ENCODE data around the gene CCL17.
"Not testable (repeated sequence)": the region's sequence is repeated elsewhere in the genome, so short reads cannot be mapped to it uniquely, and the experiment has no call there.

The CCL17 gene

GRCh38 chr16:57374925-57375465 is 29.6 kb upstream of the CCL17 start:
- H3K36me3 ChIP-seq (ENCODE audit: control insufficient read depth in 2 of 2, insufficient read depth in 1 of 2, low read length in 2 of 2); H3K27ac ChIP-seq (ENCODE audit: extremely low read depth, low read depth, low read length); POLR2A ChIA-PET; H3K9me3 ChIP-seq (ENCODE audit: control insufficient read depth, insufficient read depth, low read depth, low read length); H3K4me3 ChIP-seq (ENCODE audit: low read depth, low read length): not testable (repeated sequence)
- H3K4me1 ChIP-seq (ENCODE audit: control insufficient read depth, insufficient read depth, low read length): peaks cover 15% of the 10 kb centered on the region
- CTCF ChIA-PET: interaction anchor here (0.7 to 0.8 kb wide), 2 partner anchors 47 to 157 kb away, joined by 3 read pairs; no protein-coding TSS in a partner anchor

DNA sequence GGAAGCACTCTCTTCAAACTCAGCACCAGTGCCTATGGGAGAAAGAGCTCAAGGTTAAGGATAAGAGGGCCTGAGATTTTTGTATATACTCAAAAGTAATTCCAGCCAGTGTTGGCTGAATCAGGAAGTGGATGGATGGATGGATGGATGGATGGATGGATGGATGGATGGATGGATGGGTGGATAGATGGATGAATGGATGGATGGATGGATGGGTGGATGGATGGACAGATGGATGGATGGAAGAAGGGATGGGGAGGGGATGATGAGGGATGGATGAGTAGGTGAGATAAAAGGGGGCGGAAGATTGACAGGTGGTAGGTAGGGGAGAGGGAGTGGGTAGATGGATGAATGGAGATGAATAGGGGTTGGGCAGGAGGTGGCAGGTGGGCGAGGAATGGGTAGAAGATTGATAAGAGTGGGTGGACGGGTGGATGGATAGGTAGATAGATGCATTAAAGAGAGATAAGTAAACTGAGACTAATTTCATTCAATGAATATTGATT is 28.2 kb upstream of the CCL17 start:
- POLR2A ChIA-PET: no interaction called here
- Histone ChIP-seq H3K27ac (ENCODE audit: extremely low read depth, low read depth, low read length) (no peak overlapping the region), H3K4me1 (ENCODE audit: control insufficient read depth, insufficient read depth, low read length) (peaks cover 15% of the 10 kb centered on the region), H3K36me3 (ENCODE audit: control insufficient read depth in 2 of 2, insufficient read depth in 1 of 2, low read length in 2 of 2) (no peaks in the 10 kb centered on the region), H3K4me3 (ENCODE audit: low read depth, low read length) (no peak overlapping the region), H3K9me3 (ENCODE audit: control insufficient read depth, insufficient read depth, low read depth, low read length) (no peaks in the 10 kb centered on the region)
- CTCF ChIA-PET: no interaction called here
- TF ChIP-seq ZNF549 (tag by site-specific recombination; IDR thresholded peaks at IDR 0.05) (no peak), ZNF157 (tag by site-specific recombination; IDR thresholded peaks at IDR 0.05) (no peak), GLIS2 (tag by site-specific recombination; IDR thresholded peaks at IDR 0.05) (no peak), ZNF155 (tag by site-specific recombination; IDR thresholded peaks at IDR 0.05) (no peak), ZNF114 (tag by site-specific recombination; IDR thresholded peaks at IDR 0.05) (no peak), ZNF658 (tag by site-specific recombination; IDR thresholded peaks at IDR 0.05) (no peak), ZNF544 (tag by site-specific recombination; IDR thresholded peaks at IDR 0.05) (no peak), ZFHX2 (tag by site-specific recombination; conservative IDR thresholded peaks at IDR 0.05) (peak; percentile 92), ZNF660 (tag by site-specific recombination; IDR thresholded peaks at IDR 0.05) (no peak), ZNF311 (tag by site-specific recombination; IDR thresholded peaks at IDR 0.05; ENCODE audit: borderline replicate concordance) (0 out of 2 replicates have a peak, but pooled peaks have one; percentile 45), ZNF600 (tag by site-specific recombination; IDR thresholded peaks at IDR 0.05) (no peak), EGR2 (tag by site-specific recombination; IDR thresholded peaks at IDR 0.05; ENCODE audit: low read depth) (peak; percentile 99), ZNF514 (tag by site-specific recombination; IDR thresholded peaks at IDR 0.05) (no peak), KLF8 (tag by site-specific recombination; IDR thresholded peaks at IDR 0.05) (no peak), ZNF239 (tag by site-specific recombination; IDR thresholded peaks at IDR 0.05) (no peak), ZBTB17 (tag by site-specific recombination; IDR thresholded peaks at IDR 0.05) (peak; percentile 93), ZNF558 (tag by site-specific recombination; IDR thresholded peaks at IDR 0.05) (no peak), ZFP37 (tag by site-specific recombination; IDR thresholded peaks at IDR 0.05) (no peak), ZNF366 (tag by site-specific recombination; conservative IDR thresholded peaks at IDR 0.05) (peak; percentile 99), GLI4 (tag by site-specific recombination; IDR thresholded peaks at IDR 0.05) (no peak), SCRT1 (tag by site-specific recombination; IDR thresholded peaks at IDR 0.05; ENCODE audit: borderline replicate concordance) (no peak), ZNF777 (tag by site-specific recombination; IDR thresholded peaks at IDR 0.05; ENCODE audit: borderline replicate concordance) (no peak), SP2 (tag by site-specific recombination; IDR thresholded peaks at IDR 0.05) (no peak), ZEB2 (tag by site-specific recombination; IDR thresholded peaks at IDR 0.05) (0 out of 2 replicates have a peak, but pooled peaks have one; percentile 20), YY2 (tag by site-specific recombination; IDR thresholded peaks at IDR 0.05) (no peak), ZNF426 (tag by site-specific recombination; IDR thresholded peaks at IDR 0.05) (no peak), ZNF776 (tag by site-specific recombination; IDR thresholded peaks at IDR 0.05; ENCODE audit: borderline replicate concordance) (no peak), ZFP41 (tag by site-specific recombination; IDR thresholded peaks at IDR 0.05; ENCODE audit: borderline replicate concordance) (no peak)
- TF ChIP-seq, protein P1, sequence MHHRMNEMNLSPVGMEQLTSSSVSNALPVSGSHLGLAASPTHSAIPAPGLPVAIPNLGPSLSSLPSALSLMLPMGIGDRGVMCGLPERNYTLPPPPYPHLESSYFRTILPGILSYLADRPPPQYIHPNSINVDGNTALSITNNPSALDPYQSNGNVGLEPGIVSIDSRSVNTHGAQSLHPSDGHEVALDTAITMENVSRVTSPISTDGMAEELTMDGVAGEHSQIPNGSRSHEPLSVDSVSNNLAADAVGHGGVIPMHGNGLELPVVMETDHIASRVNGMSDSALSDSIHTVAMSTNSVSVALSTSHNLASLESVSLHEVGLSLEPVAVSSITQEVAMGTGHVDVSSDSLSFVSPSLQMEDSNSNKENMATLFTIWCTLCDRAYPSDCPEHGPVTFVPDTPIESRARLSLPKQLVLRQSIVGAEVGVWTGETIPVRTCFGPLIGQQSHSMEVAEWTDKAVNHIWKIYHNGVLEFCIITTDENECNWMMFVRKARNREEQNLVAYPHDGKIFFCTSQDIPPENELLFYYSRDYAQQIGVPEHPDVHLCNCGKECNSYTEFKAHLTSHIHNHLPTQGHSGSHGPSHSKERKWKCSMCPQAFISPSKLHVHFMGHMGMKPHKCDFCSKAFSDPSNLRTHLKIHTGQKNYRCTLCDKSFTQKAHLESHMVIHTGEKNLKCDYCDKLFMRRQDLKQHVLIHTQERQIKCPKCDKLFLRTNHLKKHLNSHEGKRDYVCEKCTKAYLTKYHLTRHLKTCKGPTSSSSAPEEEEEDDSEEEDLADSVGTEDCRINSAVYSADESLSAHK (tag by site-specific recombination; IDR thresholded peaks at IDR 0.05): no peak
- TF ChIP-seq, protein P2, sequence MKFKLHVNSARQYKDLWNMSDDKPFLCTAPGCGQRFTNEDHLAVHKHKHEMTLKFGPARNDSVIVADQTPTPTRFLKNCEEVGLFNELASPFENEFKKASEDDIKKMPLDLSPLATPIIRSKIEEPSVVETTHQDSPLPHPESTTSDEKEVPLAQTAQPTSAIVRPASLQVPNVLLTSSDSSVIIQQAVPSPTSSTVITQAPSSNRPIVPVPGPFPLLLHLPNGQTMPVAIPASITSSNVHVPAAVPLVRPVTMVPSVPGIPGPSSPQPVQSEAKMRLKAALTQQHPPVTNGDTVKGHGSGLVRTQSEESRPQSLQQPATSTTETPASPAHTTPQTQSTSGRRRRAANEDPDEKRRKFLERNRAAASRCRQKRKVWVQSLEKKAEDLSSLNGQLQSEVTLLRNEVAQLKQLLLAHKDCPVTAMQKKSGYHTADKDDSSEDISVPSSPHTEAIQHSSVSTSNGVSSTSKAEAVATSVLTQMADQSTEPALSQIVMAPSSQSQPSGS (tag by site-specific recombination; IDR thresholded peaks at IDR 0.05; ENCODE audit: low read depth): no peak
- TF ChIP-seq, protein P3, sequence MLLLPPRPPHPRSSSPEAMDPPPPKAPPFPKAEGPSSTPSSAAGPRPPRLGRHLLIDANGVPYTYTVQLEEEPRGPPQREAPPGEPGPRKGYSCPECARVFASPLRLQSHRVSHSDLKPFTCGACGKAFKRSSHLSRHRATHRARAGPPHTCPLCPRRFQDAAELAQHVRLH (tag by site-specific recombination; IDR thresholded peaks at IDR 0.05): no peak
- TF ChIP-seq, protein P4, sequence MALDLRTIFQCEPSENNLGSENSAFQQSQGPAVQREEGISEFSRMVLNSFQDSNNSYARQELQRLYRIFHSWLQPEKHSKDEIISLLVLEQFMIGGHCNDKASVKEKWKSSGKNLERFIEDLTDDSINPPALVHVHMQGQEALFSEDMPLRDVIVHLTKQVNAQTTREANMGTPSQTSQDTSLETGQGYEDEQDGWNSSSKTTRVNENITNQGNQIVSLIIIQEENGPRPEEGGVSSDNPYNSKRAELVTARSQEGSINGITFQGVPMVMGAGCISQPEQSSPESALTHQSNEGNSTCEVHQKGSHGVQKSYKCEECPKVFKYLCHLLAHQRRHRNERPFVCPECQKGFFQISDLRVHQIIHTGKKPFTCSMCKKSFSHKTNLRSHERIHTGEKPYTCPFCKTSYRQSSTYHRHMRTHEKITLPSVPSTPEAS (tag by site-specific recombination; IDR thresholded peaks at IDR 0.05): no peak
